Gastroesophageal sphincter (tissue), 4 donors: Measurements from ENCODE around the gene ISYNA1. TPM values are rescaled to one million over a fixed set of nuclear protein-coding genes. Genes with fewer than 3 reads are reported as not detected.

Experiments used
- ATAC-seq: fragments of 150-250 bp; one replicate; pipeline ENCODE4 v1.9.1; 2016; ENCODE audit warnings: mild to moderate bottlenecking, moderate library complexity
- H3K27ac ChIP-seq, 4 donors: fragments of 200-600 bp; sonication (generic) in 3 of 4; 1 replicate in 3 of 4; 2 replicates in 1 of 4; pipeline ENCODE4 v1.5.1; 2016 to 2019
- H3K27me3 ChIP-seq: fragments of 200-600 bp; sonication (generic); one replicate; pipeline ENCODE4 v1.5.1; 2019
- H3K36me3 ChIP-seq, 2 donors: fragments of 200-600 bp; sonication (generic); one replicate each; pipeline ENCODE4 v1.5.1; 2019; ENCODE audit warnings: control low read depth in 1 of 2
- H3K4me1 ChIP-seq, 3 donors: fragments of 200-600 bp; sonication (generic); 1 replicate in 2 of 3; 2 replicates in 1 of 3; pipeline ENCODE4 v1.5.1; 2016 to 2019; ENCODE audit warnings: control low read depth in 2 of 3
- H3K4me3 ChIP-seq, 2 donors: fragments of 200-600 bp; sonication (generic); one replicate each; pipeline ENCODE4 v1.5.1; 2019; ENCODE audit warnings: mild to moderate bottlenecking in 1 of 2, moderate library complexity in 1 of 2
- H3K9me3 ChIP-seq, 3 donors: fragments of 200-600 bp; sonication (generic); one replicate each; pipeline ENCODE4 v1.5.1; 2017 to 2019; ENCODE audit warnings: control low read depth in 2 of 3
- EP300 ChIP-seq: sonication (generic); formaldehyde crosslinking; IDR thresholded peaks from one replicate; pipeline ENCODE4 v1.6.1; 2017; ENCODE audit warnings: antibody characterized with exemption, mild to moderate bottlenecking
- POLR2A ChIP-seq, 2 donors: fragments of 450-650 bp; IDR thresholded peaks; one replicate each; pipeline ENCODE4 v1.6.1; 2017; ENCODE audit warnings: antibody characterized with exemption in 2 of 2, mild to moderate bottlenecking in 2 of 2, moderate library complexity in 1 of 2
- POLR2AphosphoS5 ChIP-seq: sonication (generic); formaldehyde crosslinking; IDR thresholded peaks from one replicate; pipeline ENCODE4 v1.6.1; 2017; ENCODE audit warnings: antibody characterized with exemption
- WGBS, 2 donors: methylation state at CpG; one replicate each; pipeline ENCODE4 v1.1.5; 2018; ENCODE audit warnings: low coverage in 1 of 2; 5-methylcytosine and 5-hydroxymethylcytosine counted together
- total RNA-seq, 4 donors: library from RNA; depleted of rRNA; stranded (reverse); fragments of >200 nt; gene quantifications; one replicate each; pipeline ENCODE4 v1.1.0, GENCODE V29; 2016
- TF ChIP-seq, protein P1 (sequence below), 4 experiments: fragments of 200-600 bp in 2 of 4; fragments of 450-650 bp in 2 of 4; sonication (generic) in 1 of 4; IDR thresholded peaks; one replicate each; pipeline ENCODE4 v1.5.1; 2017 to 2019; ENCODE audit warnings: antibody characterized with exemption in 4 of 4, mild to moderate bottlenecking in 2 of 4, moderate library complexity in 2 of 4

ISYNA1 gene
- total RNA-seq, 4 donors from 2014 or later: 15.2 to 31.6 (median 19.8) TPM

- Histone ChIP-seq H3K4me3 (no peak overlapping the region), H3K27me3 (no peaks in the 10 kb centered on the region), H3K36me3 (peaks cover 0 to 76% of the 10 kb centered on the region in 2 donors), H3K9me3 (no peaks in the 10 kb centered on the region), H3K27ac (no peak overlapping the region), H3K4me1 (peaks cover 0 to 10% (median 0%) of the 10 kb centered on the region in 3 donors)
- no peak for ATAC-seq
- TF ChIP-seq EP300 (no peak), POLR2AphosphoS5 (no peak), POLR2A (IDR thresholded peaks at IDR 0.05) (no peak)
- TF ChIP-seq, protein P1, sequence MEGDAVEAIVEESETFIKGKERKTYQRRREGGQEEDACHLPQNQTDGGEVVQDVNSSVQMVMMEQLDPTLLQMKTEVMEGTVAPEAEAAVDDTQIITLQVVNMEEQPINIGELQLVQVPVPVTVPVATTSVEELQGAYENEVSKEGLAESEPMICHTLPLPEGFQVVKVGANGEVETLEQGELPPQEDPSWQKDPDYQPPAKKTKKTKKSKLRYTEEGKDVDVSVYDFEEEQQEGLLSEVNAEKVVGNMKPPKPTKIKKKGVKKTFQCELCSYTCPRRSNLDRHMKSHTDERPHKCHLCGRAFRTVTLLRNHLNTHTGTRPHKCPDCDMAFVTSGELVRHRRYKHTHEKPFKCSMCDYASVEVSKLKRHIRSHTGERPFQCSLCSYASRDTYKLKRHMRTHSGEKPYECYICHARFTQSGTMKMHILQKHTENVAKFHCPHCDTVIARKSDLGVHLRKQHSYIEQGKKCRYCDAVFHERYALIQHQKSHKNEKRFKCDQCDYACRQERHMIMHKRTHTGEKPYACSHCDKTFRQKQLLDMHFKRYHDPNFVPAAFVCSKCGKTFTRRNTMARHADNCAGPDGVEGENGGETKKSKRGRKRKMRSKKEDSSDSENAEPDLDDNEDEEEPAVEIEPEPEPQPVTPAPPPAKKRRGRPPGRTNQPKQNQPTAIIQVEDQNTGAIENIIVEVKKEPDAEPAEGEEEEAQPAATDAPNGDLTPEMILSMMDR (IDR thresholded peaks at IDR 0.05): no peak
- 100% methylated on average over 1 of the region's 15 CpGs; no CpG with 5 or more reads in 1 of the 2 donors for WGBS, 2 donors
Observed at GRCh38 chr19:18445262-18445948, 7.5 kb upstream of the ISYNA1 start.

- no peak for ATAC-seq
- Histone ChIP-seq H3K27ac (no peak overlapping the region), H3K9me3 (no peaks in the 10 kb centered on the region), H3K4me3 (no peak overlapping the region), H3K4me1 (peaks cover 0 to 12% (median 0%) of the 10 kb centered on the region in 3 donors), H3K27me3 (no peaks in the 10 kb centered on the region), H3K36me3 (peaks cover 0 to 67% of the 10 kb centered on the region in 2 donors)
- TF ChIP-seq EP300 (no peak), POLR2AphosphoS5 (no peak), POLR2A (IDR thresholded peaks at IDR 0.05) (no peak)
- TF ChIP-seq, protein P1 (IDR thresholded peaks at IDR 0.05): no peak
- 70% methylated on average over 2 of the region's 19 CpGs; no CpG with 5 or more reads in 1 of the 2 donors for whole genome bisulfite sequencing, 2 donors
Observed at GRCh38 chr19:18444513-18444912, 6.6 kb upstream of the ISYNA1 start.

DNA sequence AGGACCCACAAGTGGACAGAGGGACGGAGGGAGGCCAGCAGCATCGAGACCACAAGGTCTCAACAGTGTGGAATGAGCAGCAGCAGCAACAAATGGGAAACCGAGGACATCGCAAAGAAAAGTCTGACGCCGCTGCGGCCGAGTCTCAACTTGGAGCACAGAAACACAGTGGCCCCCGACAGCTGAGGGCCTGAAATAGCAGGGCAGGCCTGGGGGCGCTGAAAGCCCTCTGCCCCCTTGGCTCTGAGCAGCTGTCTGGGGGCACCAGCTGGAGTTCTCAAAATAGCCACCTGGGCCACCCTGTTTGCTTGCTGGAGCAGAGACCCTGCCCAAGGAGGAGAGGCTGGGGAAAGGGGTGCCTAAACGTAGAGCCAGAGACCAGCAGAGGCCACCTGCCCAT is 5.9 kb upstream of the ISYNA1 start:
- no CpG with 5 or more reads among the region's 11 CpGs for WGBS, 2 donors
- Histone ChIP-seq H3K36me3 (peaks cover 0 to 60% of the 10 kb centered on the region in 2 donors), H3K9me3 (no peaks in the 10 kb centered on the region), H3K27me3 (no peaks in the 10 kb centered on the region), H3K27ac (no peak overlapping the region), H3K4me1 (peaks cover 0 to 18% (median 2%) of the 10 kb centered on the region in 3 donors), H3K4me3 (no peak overlapping the region)
- TF ChIP-seq EP300 (no peak), POLR2AphosphoS5 (no peak), POLR2A (IDR thresholded peaks at IDR 0.05) (no peak)
- TF ChIP-seq, protein P1 (IDR thresholded peaks at IDR 0.05): no peak
- no peak for ATAC-seq

DNA sequence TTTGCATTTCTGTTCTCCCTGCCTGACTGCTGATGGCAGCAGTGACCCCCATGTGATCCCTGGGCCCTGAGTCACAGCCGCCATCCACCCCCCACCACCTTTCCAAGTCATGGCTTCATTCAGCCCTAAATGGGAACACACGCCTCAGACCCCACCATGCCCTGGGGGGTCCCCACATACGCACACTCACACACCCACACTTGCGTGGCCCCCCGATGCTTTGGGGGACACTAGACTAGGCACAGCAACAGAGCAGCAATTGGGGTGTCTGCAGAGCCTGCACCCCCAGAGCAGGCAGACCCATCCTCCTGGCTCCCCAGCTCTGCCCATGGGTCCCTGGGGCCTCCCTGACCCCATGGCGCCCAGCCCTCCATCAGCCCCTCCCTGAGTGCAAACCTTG is 5.5 kb upstream of the ISYNA1 start:
- Histone ChIP-seq H3K4me1 (peaks cover 0 to 23% (median 6%) of the 10 kb centered on the region in 3 donors), H3K9me3 (no peaks in the 10 kb centered on the region), H3K27ac (no peak overlapping the region), H3K27me3 (no peaks in the 10 kb centered on the region), H3K36me3 (peaks cover 0 to 56% of the 10 kb centered on the region in 2 donors), H3K4me3 (no peak overlapping the region)
- TF ChIP-seq POLR2AphosphoS5 (no peak), POLR2A (IDR thresholded peaks at IDR 0.05) (no peak), EP300 (no peak)
- TF ChIP-seq, protein P1 (IDR thresholded peaks at IDR 0.05): no peak
- no peak for ATAC-seq
- WGBS, 2 donors: no CpG with 5 or more reads among the region's 6 CpGs

GRCh38 chr19:18442941-18443340 is 5.0 kb upstream of the ISYNA1 start:
- no peaks in the 10 kb centered on the region for H3K9me3 ChIP-seq
- H3K4me3 ChIP-seq: no peak overlapping the region
- peaks cover 0 to 27% (median 11%) of the 10 kb centered on the region in 3 donors for H3K4me1 ChIP-seq
- no peak for TF ChIP-seq POLR2AphosphoS5
- TF ChIP-seq, protein P1 (IDR thresholded peaks at IDR 0.05): no peak
- TF ChIP-seq EP300: no peak
- TF ChIP-seq POLR2A (IDR thresholded peaks at IDR 0.05): no peak
- H3K36me3 ChIP-seq: peaks cover 0 to 51% of the 10 kb centered on the region in 2 donors
- H3K27me3 ChIP-seq: no peaks in the 10 kb centered on the region
- WGBS, 2 donors: 71 to 83% methylated on average over 1 to 10 of the region's 12 CpGs
- ATAC-seq: no peak
- no peak overlapping the region for H3K27ac ChIP-seq
